NT2/D1 (cell line): ENCODE measurements around the gene PON2.

Source experiments
- DNase-seq: peaks from one replicate; pipeline ENCODE4 v3.0.0-alpha.2; 2011; ENCODE audit warnings: low read depth, low spot score
- H3K27me3 ChIP-seq: 2 replicates; pipeline ENCODE4 v1.6.0; 2011; ENCODE audit warnings: mild to moderate bottlenecking; ENCODE audit not compliant: insufficient read length, insufficient read depth
- H3K36me3 ChIP-seq: 2 replicates; pipeline ENCODE4 v1.6.1; 2011; ENCODE audit warnings: mild to moderate bottlenecking, low read length, mixed read lengths; ENCODE audit not compliant: insufficient read depth, insufficient read length
- H3K4me1 ChIP-seq: 2 replicates; pipeline ENCODE4 v1.5.1; 2011; ENCODE audit not compliant: insufficient read depth, insufficient read length
- H3K4me3 ChIP-seq: 2 replicates; pipeline ENCODE4 v1.5.1; 2011; ENCODE audit warnings: low read depth; ENCODE audit not compliant: insufficient read length
- H3K9ac ChIP-seq: 2 replicates; pipeline ENCODE4 v1.6.0; 2011; ENCODE audit warnings: low read depth; ENCODE audit not compliant: insufficient read length
- H3K9me3 ChIP-seq: 2 replicates; pipeline ENCODE4 v1.5.1; 2011; ENCODE audit warnings: mild to moderate bottlenecking, low read length; ENCODE audit not compliant: insufficient read depth
- SUZ12 ChIP-seq: IDR thresholded peaks from 2 replicates; pipeline ENCODE4 v1.6.1; 2011; ENCODE audit not compliant: insufficient read length, insufficient read depth; ENCODE audit errors: extremely low read depth
- YY1 ChIP-seq: IDR thresholded peaks from 2 replicates; pipeline ENCODE4 v1.6.1; 2011; ENCODE audit not compliant: insufficient read length, insufficient read depth
- ZNF274 ChIP-seq: IDR thresholded peaks from 2 replicates; pipeline ENCODE4 v1.6.1; 2011; ENCODE audit warnings: mild to moderate bottlenecking, low read depth, low read length

The PON2 gene

GRCh38 chr7:95365151-95365550 lies 69.7 kb downstream of the PON2 start:
- no peak for DNase-seq
- no peak for TF ChIP-seq ZNF274
- TF ChIP-seq SUZ12, result no peak
- no peak for TF ChIP-seq YY1
- H3K36me3 ChIP-seq, result no peaks in the 10 kb centered on the region

GRCh38 chr7:95357623-95358022 lies 77.2 kb downstream of the PON2 start:
- Histone ChIP-seq H3K36me3 (no peaks in the 10 kb centered on the region), H3K9me3 (no peaks in the 10 kb centered on the region; the same call in 1 of the 2 replicates), H3K9ac (no peak overlapping the region), H3K4me3 (no peak overlapping the region), H3K4me1 (no peaks in the 10 kb centered on the region), H3K27me3 (no peaks in the 10 kb centered on the region)
- TF ChIP-seq ZNF274 (no peak), SUZ12 (no peak), YY1 (no peak)
- no peak for DNase-seq

More at GRCh38 chr7:95365151-95365550, 69.7 kb downstream of the PON2 start:
- Histone ChIP-seq H3K4me1 (no peaks in the 10 kb centered on the region), H3K9ac (no peak overlapping the region), H3K9me3 (no peaks in the 10 kb centered on the region), H3K27me3 (no peaks in the 10 kb centered on the region), H3K4me3 (no peak overlapping the region)
